WERI-Rb-1 (cell line): ENCODE results near the gene HMGCS2.

Experiments
- DNase-seq: peaks from one replicate; pipeline ENCODE4 v3.0.0-alpha.2; 2020
- H3K27ac ChIP-seq: fragments of 250-450 bp; sonication (Bioruptor Pico); 2 replicates; pipeline ENCODE4 v1.5.1; 2020; ENCODE audit warnings: mild to moderate bottlenecking, moderate library complexity
- H3K27me3 ChIP-seq: fragments of 250-450 bp; sonication (Bioruptor Pico); 2 replicates; pipeline ENCODE4 v1.5.1; 2021; ENCODE audit warnings: mild to moderate bottlenecking, low read depth, moderate library complexity; ENCODE audit not compliant: insufficient read depth, severe bottlenecking
- H3K36me3 ChIP-seq: fragments of 250-450 bp; sonication (Bioruptor Pico); 2 replicates; pipeline ENCODE4 v1.5.1; 2020; ENCODE audit warnings: mild to moderate bottlenecking, moderate library complexity
- H3K4me3 ChIP-seq: 2 replicates; pipeline ENCODE4 v1.5.1; 2011; ENCODE audit warnings: low read depth, mild to moderate bottlenecking, control low read depth, low read length
- H3K9me3 ChIP-seq: fragments of 250-450 bp; sonication (Bioruptor Pico); 2 replicates; pipeline ENCODE4 v1.5.1; 2021; ENCODE audit warnings: mild to moderate bottlenecking, moderate library complexity; ENCODE audit not compliant: severe bottlenecking
- CTCF ChIP-seq: IDR thresholded peaks from 2 replicates; pipeline ENCODE4 v1.5.1; 2011; ENCODE audit warnings: low read depth, mild to moderate bottlenecking, control low read depth, inconsistent platforms, low read length

The HMGCS2 gene

DNA sequence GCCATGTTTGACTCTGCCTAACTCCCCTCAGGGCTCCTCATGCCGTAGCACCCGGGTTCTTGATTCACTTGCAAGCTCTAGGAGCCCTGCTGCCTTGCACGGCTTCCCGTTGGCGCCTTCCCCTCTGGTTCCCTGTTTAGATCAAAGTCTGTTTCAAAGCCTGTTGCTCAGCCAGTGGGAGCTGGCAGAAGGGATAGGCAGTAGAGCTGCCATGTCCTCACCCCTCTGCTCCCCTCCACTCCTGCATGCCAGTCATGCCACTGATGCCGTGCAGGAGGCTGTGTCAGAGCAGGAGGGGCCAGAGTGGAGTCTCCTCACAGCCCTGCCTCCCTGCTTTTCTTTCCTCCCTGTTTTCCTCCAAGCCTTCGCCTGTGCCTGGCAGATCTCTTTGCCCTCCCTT lies 26.5 kb downstream of the HMGCS2 start:
- Histone ChIP-seq H3K36me3 (0 out of 2 replicates have a peak, but pooled peaks cover 9% of the 10 kb centered on the region), H3K4me3 (no peak overlapping the region), H3K9me3 (no peaks in the 10 kb centered on the region), H3K27ac (no peak overlapping the region), H3K27me3 (no peaks in the 10 kb centered on the region)
- DNase-seq, result no peak
- no peak for TF ChIP-seq CTCF

DNA sequence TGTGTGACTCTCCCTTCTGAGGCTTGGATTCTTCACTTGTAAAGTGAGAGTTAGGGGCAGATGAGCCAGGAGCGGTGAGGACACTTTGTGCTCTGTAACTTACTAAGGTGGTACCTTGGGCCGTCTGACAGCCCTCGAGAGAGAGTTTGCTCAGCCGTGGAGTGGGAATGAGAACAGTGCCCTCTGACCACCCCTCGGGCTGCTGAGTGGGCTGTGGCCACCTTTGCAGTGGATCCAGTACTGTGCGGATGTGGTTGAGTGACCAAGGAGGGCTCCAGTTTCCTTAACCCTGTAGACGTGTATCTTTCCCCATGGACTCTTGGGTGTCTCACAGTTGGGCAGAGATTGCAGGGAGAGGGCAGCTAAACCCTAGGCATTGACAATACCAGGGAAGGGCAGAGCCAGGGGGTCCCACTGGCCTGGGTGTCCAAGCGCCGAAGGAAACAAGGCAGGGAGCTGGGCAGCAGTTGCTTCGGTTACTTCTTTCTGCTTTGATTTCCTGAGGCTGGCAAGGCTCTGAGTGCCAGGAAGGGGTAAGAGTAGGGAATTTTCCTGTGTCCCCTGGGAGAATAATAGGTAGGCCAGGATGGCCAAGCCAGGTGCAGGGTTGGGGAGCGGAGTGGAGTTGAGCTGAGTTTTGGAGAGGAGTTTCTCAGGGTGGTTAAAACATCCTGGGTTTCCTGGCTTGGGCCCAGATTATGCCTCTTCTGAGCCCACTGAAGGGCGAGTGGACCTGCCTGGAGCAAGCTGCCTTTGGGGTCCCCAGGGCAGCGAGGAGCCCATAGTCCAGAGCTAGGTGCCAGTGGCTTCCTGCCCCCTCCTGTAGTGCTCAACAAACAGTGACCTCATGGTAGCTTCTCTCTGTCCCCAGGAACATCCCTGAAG lies 27.6 kb downstream of the HMGCS2 start:
- no peak for TF ChIP-seq CTCF
- DNase-seq, result no peak
- no peaks in the 10 kb centered on the region for H3K9me3 ChIP-seq
- no peak overlapping the region for H3K4me3 ChIP-seq
- H3K27me3 ChIP-seq, result no peaks in the 10 kb centered on the region
- H3K27ac ChIP-seq, result no peak overlapping the region
- H3K36me3 ChIP-seq, result peaks cover 18% of the 10 kb centered on the region

- no peak overlapping the region for H3K4me3 ChIP-seq
- peaks cover 22% of the 10 kb centered on the region for H3K36me3 ChIP-seq
- DNase-seq, result no peak
- no peak for TF ChIP-seq CTCF
- no peak overlapping the region for H3K27ac ChIP-seq
- H3K9me3 ChIP-seq, result no peaks in the 10 kb centered on the region
- no peaks in the 10 kb centered on the region for H3K27me3 ChIP-seq
Observed at GRCh38 chr1:119740261-119740660, 28.4 kb downstream of the HMGCS2 start.

- no peak for TF ChIP-seq CTCF
- peaks cover 22% of the 10 kb centered on the region for H3K36me3 ChIP-seq
- no peak for DNase-seq
Observed at GRCh38 chr1:119739150-119739549, 29.6 kb downstream of the HMGCS2 start.

DNA sequence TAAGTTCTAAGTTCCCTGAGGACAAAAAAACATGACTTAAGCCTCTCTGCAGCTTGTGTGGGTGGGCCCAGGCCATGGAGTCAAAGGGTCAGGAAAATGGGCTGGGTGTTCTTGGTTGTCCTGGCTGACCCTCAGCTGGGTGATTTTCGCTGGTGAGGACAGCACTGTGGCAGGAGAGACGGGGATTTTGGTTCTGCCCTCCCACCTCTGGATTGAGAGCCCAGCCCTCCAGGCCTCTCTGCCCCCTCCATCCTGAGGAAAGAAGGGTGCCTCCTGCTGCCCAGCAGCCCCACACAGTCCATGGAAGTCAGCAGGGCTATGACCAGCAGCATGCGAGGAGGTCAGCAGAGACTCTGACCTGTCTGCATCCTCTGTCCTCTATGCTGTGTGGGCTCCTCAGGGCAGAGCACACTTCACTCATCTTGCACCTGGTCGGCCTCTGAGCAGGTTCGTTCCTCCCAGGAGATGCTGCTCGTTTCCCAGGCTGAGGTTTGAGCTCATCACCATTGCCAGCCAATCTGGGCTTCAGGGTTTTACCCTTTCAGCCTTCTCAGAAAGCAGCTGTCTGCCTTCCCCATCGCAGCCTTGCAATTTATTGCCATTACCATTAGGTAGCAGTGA lies 30.5 kb downstream of the HMGCS2 start:
- no peak for TF ChIP-seq CTCF
- DNase-seq, result peak; percentile 30
- no peak overlapping the region for H3K4me3 ChIP-seq
- no peak overlapping the region for H3K27ac ChIP-seq
- peaks cover 19% of the 10 kb centered on the region for H3K36me3 ChIP-seq
- no peaks in the 10 kb centered on the region for H3K9me3 ChIP-seq
- no peaks in the 10 kb centered on the region for H3K27me3 ChIP-seq

More at GRCh38 chr1:119739150-119739549, 29.6 kb downstream of the HMGCS2 start:
- no peaks in the 10 kb centered on the region for H3K9me3 ChIP-seq
- no peak overlapping the region for H3K27ac ChIP-seq
- no peaks in the 10 kb centered on the region for H3K27me3 ChIP-seq
- H3K4me3 ChIP-seq, result no peak overlapping the region
